ENCODE data around the gene HAGH.
"Not testable (repeated sequence)": the region's sequence is repeated elsewhere in the genome, so short reads cannot be mapped to it uniquely, and the experiment has no call there.

HAGH gene

DNA sequence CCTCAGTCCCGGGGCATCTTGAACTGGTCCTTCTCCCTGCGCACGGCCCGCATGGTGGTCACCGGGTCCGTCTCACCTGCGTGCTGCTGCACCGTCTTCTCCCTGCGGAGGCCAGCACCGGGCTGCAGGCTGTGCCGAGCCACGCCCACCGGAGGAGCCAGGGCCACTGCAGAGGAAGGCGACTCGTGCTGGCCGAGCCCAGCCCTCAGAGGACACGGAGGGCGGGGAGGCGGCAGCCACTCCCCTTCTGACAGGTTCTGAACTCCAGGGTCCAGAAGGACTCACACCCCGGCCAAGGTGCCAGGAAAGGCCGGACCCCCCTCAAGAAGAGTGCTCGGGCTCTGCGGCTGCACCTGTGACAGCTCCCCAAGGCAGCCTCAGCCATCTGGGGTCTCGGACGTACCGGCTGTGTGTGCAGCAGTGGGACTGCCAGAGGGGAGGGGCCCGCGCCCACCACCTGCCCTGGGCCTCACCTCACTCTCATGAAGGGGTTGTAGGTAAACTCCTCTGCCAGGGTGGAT, 17.3 kb downstream of the HAGH start:
- no peak for DNase-seq

DNA sequence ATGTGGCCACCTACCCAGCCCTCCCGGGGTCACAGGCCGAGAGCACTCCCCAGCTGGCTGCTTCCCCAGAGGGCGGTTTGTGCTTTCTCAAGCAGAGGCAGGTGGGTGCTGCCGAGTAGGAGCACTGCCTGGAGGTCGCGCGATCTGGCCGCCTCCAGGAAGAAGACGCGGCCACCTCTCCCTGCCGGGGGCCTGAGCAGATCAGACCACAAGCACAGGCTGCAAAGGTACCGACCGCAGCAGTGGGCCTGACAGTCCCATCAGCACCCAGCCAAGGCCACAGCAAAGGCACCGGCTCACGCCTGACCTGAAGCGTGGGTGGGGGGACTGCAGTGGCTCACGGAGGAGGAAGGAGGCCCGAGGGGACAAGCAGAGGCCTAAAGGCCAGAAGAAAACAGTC, 17.9 kb downstream of the HAGH start:
- DNase-seq, result no peak

DNA sequence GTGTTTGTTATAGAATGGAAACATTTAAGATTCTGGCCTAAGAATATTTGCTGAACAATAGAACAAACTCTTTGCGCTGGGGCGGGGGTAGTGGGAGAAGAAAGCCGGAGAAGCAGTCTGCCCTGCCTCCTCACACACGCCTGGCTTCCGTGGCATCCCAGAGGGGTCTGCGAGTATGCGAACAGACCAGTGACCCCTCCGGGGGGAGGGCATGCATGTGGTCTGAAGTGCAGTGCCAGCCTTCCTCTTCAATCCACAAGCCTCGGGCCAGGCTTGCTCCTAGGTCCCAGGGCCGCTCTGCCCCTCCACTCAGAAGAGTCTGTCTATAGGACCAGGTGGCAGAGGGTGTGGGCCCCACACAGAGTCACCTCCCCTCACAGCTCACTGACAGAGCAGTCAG, 19.0 kb downstream of the HAGH start:
- no peak for DNase-seq

DNA sequence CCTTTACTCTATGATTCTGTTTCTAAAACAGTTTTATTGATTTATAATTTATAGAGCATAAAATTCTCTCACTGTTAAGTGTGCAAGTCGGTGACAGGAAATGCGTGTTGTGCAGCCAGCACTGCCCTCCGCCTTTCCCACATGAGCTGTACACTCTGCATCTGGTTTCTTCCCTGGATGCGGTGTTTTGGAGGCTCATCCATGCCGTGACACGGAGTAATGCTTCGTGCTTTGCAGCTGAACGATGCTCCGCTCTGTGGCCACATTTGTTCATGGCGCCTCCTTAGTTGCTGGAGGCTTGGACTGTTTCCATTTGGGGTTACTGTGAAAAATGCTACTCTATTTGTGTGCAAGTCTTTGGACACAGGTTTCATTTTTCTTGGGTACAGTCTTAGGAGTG, 25.9 kb downstream of the HAGH start:
- no peak for DNase-seq

DNA sequence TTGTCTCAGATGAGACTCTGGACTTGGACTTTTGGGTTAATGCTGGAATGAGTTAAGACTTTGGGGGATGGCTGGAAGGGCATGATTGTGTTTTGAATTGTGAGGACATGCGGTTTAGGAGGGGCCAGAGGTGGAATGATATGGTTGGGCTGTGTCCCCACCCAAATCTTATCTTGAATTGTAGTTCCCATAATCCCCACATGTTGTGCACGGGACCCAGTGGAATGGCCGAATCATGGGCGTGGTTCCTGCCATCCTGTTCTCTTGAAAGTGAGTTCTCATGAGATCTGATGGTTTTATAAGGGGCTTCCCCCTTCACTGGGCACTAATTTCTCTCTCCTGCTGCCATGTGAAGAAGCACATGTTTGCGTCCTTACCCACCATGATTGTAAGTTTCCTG, 27.4 kb downstream of the HAGH start:
- not testable (repeated sequence) for DNase-seq

DNA sequence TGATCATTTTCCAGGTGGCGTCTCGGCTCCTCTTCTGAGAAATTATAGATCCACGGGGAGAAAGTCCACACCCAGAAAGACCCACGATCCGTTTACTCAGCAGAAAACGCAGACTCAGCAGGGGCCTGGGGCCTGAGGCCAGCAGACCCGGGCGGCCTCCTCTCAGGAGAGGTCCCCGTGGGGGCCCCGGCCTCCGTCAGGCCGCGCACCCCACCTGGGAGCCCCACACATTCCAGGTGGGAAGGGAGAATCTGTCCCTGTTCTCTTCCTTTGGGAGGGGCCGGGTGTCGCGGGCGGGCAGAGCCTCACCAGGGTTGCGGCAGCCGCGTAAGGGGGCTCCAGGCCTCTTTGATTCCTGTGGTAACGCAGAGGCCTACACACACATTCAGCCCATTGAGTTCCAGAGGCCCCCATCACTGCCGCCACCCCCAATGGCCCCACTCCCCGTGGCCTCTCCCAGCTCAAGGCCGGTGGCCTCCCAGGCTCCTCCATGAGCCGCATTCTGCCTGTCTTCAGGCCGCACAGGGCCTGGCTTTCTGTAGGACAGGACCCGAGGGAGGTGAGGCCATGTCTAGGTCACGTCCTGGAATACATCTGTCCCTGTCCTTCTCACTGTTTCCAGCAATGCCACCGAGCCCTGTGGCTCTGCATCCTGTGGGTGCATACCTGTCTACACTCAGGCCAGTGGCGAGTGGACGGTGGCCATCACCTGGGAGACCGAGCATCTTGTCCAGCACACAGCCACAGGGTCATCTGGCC, 31.5 kb downstream of the HAGH start:
- no peak for DNase-seq

DNA sequence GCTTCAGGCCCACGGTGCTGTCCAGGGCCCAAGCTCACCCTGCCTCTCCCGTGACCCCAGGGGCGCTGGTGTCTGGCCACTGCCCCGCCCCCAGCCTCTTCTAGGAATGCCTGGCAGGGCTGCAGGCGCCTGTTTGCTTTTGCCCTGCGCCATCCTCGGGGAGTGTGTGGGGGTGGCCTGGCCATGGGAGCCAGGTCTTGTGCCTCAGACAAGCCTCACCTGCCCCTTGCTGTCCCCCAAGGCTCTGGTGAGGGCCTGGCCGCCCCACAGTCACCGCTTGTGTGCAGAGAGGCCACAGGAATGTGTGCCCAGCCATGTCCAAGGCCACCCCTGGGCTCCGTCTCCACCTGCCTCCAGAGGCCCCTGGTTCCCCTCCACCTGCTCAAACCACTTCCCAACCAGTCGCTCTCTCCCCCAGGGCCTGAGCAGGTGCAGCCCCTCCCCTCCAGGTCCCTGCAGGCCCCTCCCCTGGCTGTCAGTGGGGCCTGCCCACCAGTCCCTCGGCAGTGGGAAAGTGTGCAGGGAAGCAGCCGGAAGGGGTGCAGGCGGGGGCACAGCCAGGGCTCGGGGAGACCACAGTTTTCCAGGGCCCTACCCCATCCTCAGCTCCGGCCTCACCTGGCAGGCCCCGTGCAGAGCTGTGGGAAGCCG, 32.3 kb downstream of the HAGH start:
- no peak for DNase-seq

DNA sequence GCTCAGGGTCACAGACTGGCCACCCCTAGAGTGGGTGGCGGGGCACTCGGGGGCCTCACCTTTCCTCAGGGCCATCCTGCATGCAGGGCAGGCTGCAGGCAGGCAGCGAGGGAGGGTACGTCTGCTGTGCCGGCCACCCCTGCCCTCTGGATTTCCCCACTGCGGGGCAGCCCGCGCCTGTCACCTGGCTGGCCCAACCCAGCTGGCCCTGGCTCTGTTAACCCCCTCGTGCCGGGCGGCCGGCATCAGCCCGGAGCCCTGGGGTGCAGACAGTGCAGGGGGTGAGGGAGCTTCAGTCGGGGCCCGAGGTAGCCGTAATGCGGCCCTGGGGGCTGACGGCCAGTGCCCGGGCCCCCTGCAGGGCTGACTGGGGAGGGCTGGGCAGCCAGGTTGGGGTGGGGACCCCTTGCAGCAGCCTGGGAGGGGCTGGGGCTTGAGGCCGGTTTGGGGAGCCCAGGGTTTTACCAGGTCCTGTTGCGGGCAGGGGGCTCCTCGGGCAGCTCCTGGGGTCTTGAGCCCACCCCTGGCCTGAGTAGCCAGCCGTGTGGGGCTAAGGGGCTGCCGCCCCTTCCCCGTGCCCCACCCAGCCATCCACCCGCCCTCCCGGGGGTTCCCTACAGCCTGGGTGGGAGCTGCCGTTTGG, 32.9 kb downstream of the HAGH start, which contains the start of gene IGFALS:
IGFALS (minus strand) TSS at position 128 of the 643 bp plus-strand sequence; CDS start at position 75, 53 bp downstream.
- no peak for DNase-seq

DNA sequence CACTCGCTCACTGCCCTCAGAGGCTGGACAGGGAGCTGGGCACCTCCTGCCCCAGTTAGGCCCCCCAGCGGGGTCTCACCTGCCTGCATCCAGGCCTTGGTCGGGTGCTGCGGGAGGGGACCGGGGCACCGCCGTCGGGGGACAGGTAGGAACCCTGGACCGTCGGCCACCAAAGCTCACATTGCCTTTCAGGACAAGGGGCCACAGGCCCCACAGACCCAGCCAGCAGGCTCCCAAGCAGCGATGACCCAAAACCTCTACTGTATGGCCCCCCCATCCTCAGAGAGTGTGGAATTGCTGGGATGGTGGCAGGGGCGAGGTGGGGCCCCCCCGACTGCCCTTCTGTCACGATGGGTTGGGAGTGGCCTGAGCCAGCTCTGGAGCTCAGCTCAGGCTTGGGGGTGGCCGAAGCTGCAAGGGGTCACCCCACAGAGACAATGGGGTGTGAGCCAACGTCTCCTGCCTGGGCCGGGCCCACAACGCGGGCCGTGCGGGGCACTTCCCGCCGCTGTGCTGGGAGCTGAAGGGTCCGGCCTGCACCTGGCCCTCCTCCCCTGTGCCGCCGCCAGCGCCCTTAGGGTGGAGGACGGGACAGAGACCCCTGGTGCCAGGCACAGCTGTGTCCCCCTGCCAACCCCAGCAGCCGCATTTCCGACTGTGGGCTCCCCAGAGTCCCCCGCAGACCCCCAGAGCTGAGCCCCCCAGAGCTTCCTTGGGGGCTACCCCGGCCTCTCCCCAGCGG, 33.6 kb downstream of the HAGH start:
- no peak for DNase-seq

DNA sequence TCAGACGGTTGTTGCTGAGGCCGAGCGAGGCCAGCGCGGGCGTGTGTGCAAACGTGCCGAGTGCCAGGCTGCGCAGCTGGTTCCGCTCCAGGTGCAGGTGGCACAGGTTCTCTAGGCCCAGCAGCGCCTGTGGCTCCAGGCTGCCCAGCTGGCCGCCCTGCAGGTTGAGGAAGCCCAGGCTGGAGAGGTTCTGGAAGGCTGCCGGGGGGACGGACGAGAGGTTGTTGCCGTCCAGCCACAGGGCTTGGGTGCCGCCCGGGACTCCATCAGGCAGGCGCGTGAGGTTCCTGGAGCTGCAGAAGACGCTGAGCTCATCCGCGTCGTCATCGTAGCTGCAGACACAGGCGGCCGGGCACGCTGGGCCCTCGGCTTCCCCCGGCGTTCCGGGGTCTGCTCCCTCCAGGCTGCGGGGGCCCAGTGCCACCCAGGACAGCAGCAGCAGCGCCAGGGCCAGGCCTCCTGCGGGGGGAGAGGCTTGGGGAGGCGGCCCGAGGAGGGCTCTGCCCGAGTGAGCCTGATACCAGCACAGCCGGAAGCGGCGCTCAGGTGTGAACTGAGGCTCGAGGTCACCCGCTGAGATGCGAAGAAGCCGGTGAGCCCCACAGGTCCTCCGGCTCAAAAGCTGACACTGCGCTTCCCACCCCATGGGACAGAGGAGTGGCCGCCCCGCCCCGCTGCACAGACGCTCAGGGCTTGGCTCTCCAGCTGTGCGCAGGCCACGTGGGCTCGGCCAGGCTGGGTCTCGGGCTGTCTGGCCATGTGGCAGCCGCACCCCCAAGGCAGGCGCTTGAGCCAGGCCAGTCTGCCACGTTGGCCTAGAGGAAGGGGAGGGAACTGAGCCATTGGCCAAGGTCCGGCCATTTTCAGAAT, 34.4 kb downstream of the HAGH start:
- DNase-seq, result no peak

DNA sequence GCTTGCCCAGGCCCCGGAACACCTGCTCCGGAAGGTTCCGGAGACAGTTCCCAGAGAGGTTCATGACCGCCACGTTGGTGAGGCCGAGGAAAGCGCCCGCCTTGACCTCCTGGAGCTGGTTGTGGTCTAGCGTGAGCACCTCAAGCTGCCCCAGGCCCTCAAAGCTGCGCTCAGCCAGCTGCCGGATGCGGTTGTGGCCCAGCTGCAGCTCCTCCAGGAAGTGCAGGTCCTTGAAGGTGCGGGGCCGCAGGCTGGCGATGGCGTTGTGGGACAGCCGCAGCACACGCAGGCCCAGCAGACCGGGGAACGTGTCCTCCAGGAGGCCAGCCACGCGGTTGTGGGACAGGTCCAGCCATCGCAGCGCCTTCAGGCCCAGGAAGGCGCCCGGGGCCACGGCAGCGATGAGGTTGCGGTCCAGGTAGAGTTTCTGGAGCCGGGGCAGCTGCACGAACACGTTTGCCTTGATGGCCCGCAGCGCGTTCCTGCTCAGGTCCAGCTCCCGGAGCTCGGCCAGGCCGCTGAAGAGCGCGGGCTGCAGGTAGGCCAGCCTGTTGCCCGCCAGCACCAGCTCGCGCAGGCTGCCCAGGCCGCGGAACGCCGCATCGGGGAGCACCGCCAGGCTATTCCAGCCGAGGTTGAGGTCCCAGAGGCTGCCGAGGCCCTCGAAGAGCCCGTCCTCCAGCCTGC, 35.2 kb downstream of the HAGH start:
- no peak for DNase-seq

DNA sequence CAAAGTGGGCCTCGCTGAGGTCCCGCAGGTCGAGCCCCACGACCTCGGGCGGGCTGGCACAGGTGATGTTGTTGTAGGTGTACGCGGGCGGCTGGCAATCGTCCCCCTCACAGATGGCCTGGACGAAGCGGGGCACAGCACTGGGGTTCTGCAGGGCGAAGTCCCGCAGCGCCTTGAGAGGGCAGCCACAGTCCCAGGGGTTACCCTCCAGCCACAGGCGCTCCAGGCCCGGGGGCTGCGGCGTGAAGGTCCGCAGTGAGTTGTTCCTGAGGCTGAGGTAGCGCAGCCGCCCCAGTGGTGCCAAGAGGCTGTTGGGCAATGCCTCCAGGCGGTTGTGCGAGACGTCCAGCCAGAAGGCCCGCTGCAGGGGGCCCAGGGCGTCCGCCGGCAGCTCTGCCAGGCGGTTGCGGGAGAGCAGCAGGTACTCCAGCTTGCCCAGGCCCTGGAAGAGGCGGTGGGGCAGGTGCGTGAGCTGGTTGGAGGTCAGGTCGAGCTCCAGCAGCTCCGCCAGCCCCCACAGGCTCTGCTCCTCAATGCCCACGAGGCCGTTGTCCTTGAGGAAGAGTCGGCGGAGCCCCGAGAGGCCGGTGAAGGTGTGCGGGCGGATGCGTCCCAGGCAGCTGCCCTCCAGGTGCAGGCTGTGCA, 35.9 kb downstream of the HAGH start:
- no peak for DNase-seq

DNA sequence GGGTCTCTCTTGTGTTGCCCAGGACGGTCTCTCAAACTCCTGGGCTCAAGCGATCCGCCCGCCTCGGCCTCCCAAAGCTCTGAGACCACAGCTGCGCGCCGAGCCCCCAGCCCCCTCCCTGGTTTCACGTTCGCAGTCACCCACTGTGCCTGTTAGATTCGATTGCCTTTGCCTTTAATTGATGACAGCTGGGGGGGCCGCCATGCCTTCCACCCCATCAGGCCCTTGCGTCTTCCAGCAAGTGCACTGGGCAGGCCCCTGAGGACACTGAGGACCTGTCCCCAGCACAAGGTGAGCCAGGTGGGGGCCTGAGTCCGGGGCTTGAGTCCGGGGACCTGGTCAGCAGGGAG, 36.4 kb downstream of the HAGH start:
- no peak for DNase-seq

DNA sequence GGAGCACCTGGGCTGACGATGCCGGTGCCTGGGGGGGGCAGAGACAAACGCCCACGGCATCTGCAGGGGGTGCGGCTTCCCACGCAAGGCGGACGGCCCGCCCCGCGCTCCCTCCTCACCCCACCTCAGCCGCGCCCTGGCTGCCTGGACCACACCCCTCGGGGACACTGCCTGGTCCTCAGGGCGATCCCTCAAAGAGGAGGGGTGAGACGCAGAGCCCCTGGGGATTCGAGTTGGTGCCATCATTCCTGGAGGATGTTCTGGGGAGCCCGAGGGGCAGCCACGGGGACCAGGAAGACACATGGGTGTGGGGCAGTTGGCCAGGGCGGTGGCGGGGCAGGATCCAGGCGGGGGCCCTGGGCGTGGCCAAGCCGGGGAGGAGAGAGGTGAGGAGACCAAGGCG, 37.0 kb downstream of the HAGH start:
- DNase-seq, result no peak

DNA sequence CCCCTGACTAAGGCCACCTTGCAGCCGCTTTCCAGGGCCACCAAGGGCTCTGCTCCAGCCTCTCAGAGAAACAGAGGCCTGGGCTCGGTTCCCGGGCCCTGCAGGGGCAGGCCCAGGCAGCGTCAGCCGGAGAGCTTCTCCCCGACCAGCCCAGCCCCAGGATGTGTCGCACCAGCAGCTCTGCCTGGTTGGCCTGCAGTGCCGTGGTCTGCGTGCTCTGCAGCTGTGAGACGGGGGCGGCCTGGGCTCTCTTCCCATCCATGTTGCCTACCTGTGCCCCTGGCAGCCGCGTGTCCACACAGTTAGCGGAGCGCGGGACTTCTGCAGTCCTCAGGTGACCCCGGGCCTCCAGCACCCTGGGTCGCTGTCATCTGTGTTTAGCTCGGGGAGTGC, 37.9 kb downstream of the HAGH start:
- no peak for DNase-seq

DNA sequence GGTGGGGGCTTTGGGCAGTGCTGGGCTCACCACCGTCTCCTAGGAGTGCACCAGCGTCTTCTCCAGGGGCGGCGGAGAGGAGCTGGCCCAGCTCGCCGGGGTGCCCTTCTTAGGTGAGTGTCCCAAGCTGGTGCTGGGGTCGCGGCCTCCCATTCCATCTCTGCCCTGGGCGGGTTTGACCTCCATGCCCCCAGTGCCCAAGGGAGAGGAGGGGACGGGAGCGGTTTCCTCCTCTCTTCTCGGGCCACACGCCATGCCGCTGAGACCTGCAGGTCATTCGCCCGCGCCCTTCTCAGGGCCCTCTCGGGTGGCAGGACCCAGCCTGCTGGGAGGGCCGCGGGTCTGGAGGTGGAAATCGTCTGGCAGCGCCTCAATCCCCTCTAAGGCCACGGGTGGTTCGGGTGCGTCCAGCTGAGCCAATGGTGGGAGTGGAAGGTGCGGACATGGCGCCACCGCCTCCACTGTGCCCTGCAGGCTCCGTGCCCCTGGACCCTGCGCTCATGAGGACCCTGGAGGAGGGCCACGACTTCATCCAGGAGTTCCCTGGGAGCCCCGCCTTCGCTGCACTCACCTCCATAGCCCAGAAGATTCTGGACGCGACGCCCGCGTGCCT, 38.4 kb downstream of the HAGH start:
- DNase-seq, result no peak

DNA sequence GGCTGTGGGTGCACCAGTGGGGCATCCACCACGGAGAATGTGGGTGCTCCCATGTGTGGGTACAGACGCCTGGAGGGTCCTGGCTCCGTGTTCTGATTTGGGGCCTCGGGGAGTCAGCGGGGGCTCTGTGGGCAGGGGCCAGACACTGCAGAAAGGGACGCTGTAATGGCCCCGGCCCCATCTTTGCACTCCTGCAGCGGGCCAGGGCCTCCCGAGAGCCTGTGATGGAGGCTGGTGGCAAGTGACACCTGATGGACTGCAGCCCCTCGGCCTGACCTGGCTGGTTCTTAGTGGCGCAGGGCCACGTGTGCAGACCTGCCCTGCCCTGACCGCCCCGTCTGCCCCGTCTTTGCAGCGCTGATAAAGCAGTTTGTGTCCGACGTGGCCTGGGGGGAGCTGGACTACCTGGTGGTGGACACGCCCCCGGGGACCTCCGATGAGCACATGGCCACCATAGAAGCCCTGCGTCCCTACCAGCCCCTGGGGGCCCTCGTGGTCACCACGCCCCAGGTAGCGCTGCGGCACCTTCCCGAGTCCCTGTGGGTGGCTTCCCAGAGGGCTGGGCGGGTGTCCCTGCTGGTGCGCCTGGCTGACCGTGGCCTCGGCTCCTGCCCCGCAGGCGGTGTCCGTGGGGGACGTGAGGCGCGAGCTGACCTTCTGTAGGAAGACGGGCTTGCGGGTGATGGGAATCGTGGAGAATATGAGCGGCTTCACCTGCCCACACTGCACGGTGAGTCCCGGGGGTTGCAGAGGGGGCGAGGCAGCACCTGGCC, 39.1 kb downstream of the HAGH start:
- no peak for DNase-seq

DNA sequence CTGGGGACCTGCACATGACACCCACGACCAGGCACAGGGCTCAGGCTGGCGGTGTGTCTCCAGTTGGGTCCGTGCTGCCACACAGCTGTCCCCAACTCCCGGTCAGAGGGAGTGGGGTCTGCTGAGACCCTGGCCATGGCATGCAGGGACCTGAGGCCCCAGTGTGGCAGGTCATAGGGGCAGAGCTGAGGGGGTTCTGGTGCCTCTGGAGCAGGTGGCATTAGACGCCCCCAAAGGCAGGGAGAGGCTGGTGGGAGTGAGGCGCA, 39.6 kb downstream of the HAGH start:
- DNase-seq, result no peak

DNA sequence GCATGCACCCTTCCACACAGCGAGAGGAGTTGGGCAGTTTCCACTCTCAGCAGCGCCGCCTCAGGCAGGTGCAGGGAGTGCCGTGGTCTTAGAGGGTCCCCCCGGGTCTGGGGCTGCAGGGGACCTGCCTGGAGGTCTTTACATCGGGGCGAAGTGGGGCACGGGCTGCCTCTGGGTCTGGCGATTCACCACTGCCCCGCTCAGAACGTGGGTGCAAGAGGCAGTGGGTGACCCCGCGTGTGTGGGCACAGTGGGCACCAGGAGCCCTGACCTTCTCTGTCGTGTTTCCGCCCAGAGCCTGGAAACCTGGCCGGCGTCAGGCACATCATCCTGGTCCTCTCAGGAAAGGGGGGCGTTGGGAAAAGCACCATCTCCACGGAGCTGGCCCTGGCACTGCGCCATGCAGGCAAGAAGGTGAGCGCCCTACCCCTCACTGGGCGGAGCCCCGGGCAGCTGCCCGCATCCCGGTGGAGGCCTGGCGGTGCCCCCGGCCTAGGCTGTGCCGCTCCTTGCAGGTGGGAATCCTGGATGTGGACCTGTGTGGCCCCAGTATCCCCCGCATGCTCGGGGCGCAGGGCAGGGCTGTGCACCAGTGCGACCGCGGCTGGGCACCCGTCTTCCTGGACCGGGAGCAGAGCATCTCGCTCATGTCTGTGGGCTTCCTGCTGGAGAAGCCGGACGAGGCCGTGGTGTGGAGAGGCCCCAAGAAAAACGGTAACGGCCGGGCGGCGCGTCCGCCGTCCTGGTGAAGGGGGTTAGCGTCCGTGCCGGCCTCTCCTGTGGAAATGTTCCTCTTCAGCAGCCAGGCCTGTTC, 40.2 kb downstream of the HAGH start:
- DNase-seq, result no peak

DNA sequence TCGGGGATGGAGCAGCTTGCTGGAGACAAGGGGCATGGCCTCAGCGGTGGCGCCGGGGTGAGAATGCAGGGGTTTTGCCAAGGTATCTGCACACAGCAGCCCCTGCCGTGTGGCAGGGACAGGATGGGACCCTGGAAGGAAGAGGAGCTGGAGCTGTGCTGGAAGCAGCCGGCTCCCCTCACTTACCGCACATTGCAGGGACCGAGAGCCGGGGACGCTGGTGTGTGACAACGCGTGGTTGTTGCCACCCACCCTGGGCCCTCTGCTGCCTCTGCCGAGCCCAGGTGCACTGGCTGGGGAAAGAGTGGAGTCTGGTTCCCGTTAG, 40.8 kb downstream of the HAGH start:
- DNase-seq, result no peak
